C4-2B (cell line): ENCODE results near the gene GADL1.

ENCODE experiments used
- ZFX ChIP-seq: fragments of 450-650 bp; IDR thresholded peaks from 2 replicates; pipeline ENCODE4 v1.6.1; 2017
- TF ChIP-seq, protein P1 (sequence below): fragments of 450-650 bp; conservative IDR thresholded peaks from 2 replicates; pipeline ENCODE4 v1.5.1; 2017; ENCODE audit warnings: mild to moderate bottlenecking

GRCh38 chr3:30691249-30691880, 203.1 kb downstream of the GADL1 start:
- TF ChIP-seq, protein P1, sequence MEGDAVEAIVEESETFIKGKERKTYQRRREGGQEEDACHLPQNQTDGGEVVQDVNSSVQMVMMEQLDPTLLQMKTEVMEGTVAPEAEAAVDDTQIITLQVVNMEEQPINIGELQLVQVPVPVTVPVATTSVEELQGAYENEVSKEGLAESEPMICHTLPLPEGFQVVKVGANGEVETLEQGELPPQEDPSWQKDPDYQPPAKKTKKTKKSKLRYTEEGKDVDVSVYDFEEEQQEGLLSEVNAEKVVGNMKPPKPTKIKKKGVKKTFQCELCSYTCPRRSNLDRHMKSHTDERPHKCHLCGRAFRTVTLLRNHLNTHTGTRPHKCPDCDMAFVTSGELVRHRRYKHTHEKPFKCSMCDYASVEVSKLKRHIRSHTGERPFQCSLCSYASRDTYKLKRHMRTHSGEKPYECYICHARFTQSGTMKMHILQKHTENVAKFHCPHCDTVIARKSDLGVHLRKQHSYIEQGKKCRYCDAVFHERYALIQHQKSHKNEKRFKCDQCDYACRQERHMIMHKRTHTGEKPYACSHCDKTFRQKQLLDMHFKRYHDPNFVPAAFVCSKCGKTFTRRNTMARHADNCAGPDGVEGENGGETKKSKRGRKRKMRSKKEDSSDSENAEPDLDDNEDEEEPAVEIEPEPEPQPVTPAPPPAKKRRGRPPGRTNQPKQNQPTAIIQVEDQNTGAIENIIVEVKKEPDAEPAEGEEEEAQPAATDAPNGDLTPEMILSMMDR: no peak
- TF ChIP-seq ZFX: no peak
